RWPE2 (cell line): Measurements from ENCODE around the gene APBA1.

Experiments
- ATAC-seq: fragments of 200-7000 bp; cut with Tn5 transposase; 3 replicates; pipeline ENCODE4 v1.9.1; 2021; ENCODE audit warnings: low read depth
- DNase-seq: peaks from one replicate; pipeline ENCODE4 v3.0.0-alpha.2; 2020; ENCODE audit warnings: low spot score
- H3K27ac ChIP-seq: fragments of 450-650 bp; 2 replicates; pipeline ENCODE4 v1.5.1; 2017; ENCODE audit warnings: mild to moderate bottlenecking; ENCODE audit not compliant: poor library complexity, severe bottlenecking
- H3K27me3 ChIP-seq: fragments of 250-450 bp; sonication (Bioruptor Pico); 2 replicates; pipeline ENCODE4 v1.5.1; 2021; ENCODE audit warnings: mild to moderate bottlenecking, moderate library complexity; ENCODE audit not compliant: insufficient read depth, poor library complexity, severe bottlenecking
- H3K36me3 ChIP-seq: fragments of 250-450 bp; sonication (Bioruptor Pico); 2 replicates; pipeline ENCODE4 v1.5.1; 2020; ENCODE audit warnings: low read depth, mild to moderate bottlenecking, moderate library complexity
- H3K4me1 ChIP-seq: fragments of 250-450 bp; sonication (Bioruptor Pico); 2 replicates; pipeline ENCODE4 v1.5.1; 2021; ENCODE audit warnings: mild to moderate bottlenecking, moderate library complexity; ENCODE audit not compliant: insufficient read depth, poor library complexity, severe bottlenecking
- H3K4me3 ChIP-seq: fragments of 250-450 bp; sonication (Bioruptor Pico); 2 replicates; pipeline ENCODE4 v1.5.1; 2021; ENCODE audit warnings: mild to moderate bottlenecking, moderate library complexity; ENCODE audit not compliant: severe bottlenecking
- H3K9me3 ChIP-seq: fragments of 250-450 bp; sonication (Bioruptor Pico); 2 replicates; pipeline ENCODE4 v1.5.1; 2021; ENCODE audit warnings: mild to moderate bottlenecking, moderate library complexity; ENCODE audit not compliant: severe bottlenecking
- CTCF ChIP-seq: fragments of 450-650 bp; IDR thresholded peaks from one replicate; pipeline ENCODE4 v1.5.1; 2017; ENCODE audit warnings: mild to moderate bottlenecking, moderate library complexity; ENCODE audit not compliant: poor library complexity, severe bottlenecking

APBA1 gene

GRCh38 chr9:69579760-69580581 is 92.2 kb downstream of the APBA1 start:
- no peaks in the 10 kb centered on the region for H3K36me3 ChIP-seq
- no peak for TF ChIP-seq CTCF
- DNase-seq (no peak), ATAC-seq (no peak)
- no peaks in the 10 kb centered on the region for H3K9me3 ChIP-seq
- H3K4me3 ChIP-seq = no peak overlapping the region
- peaks cover 7% of the 10 kb centered on the region for H3K4me1 ChIP-seq
- H3K27ac ChIP-seq = no peak overlapping the region
- no peaks in the 10 kb centered on the region for H3K27me3 ChIP-seq

DNA sequence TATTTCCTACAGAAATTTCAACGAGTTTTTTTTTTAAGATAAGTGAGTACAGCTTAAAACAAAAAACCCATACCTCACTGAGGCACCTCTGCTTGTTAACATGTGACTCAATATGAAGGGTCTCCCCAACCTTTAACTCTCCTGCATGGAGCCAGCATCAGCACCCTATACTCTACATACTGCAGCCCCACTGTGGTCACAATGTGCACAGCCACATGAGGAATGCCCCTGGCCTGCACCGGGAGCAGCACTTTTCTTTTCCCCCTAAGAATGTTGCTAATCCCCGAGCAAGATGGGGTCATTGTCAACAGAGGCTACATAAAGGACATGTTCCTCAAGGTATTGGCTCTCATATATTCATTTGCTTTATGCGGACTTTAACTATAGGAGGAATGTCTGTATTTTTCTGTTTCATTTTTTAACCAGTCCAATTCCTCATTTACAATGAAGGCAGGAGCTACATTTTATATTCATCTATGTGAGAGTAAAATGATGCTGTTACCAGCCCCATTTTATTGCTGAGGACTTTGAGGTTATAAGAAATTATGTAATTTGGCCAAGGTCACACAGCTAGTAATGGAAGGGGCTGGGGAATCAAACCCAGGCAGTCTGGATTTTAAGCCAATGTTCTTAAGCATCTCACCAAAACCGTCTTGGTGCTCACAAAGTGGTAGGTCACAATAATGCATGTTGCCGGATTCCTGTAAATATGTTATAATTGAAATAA is 93.0 kb downstream of the APBA1 start:
- H3K27me3 ChIP-seq = no peaks in the 10 kb centered on the region
- H3K27ac ChIP-seq = no peak overlapping the region
- H3K36me3 ChIP-seq = no peaks in the 10 kb centered on the region
- ATAC-seq (no peak), DNase-seq (no peak)
- TF ChIP-seq CTCF = no peak
- peaks cover 9% of the 10 kb centered on the region for H3K4me1 ChIP-seq
- H3K9me3 ChIP-seq = no peaks in the 10 kb centered on the region
- no peak overlapping the region for H3K4me3 ChIP-seq

- no peak overlapping the region for H3K4me3 ChIP-seq
- DNase-seq = no peak
- H3K9me3 ChIP-seq = no peaks in the 10 kb centered on the region
- no peak for ATAC-seq
- H3K36me3 ChIP-seq = no peaks in the 10 kb centered on the region
- no peak overlapping the region for H3K27ac ChIP-seq
- peaks cover 19% of the 10 kb centered on the region for H3K4me1 ChIP-seq
- TF ChIP-seq CTCF = no peak
- no peaks in the 10 kb centered on the region for H3K27me3 ChIP-seq
Observed at GRCh38 chr9:69578026-69578425, 94.1 kb downstream of the APBA1 start.

GRCh38 chr9:69577123-69577522 is 95.0 kb downstream of the APBA1 start:
- Histone ChIP-seq H3K4me1 (peaks cover 20% of the 10 kb centered on the region), H3K9me3 (no peaks in the 10 kb centered on the region), H3K4me3 (no peak overlapping the region), H3K36me3 (no peaks in the 10 kb centered on the region), H3K27me3 (no peaks in the 10 kb centered on the region), H3K27ac (no peak overlapping the region)
- DNase-seq (no peak), ATAC-seq (no peak)
- TF ChIP-seq CTCF = no peak
